PC-9 (cell line): ENCODE results near the gene EXO5. TPM values are rescaled to one million over a fixed set of nuclear protein-coding genes. Genes with fewer than 3 reads are reported as not detected.

Experiments used
- BruUV-seq: library from RNA; stranded (reverse); fragments of 400-500 nt; replicated peaks from 2 replicates; lab custom pipeline; 2021; lab: Mats Ljungman, UMichigan
- CTCF ChIA-PET: fragments of 300-600 bp; sonication (Branson Sonifier 250); formaldehyde crosslinking; loops from one replicate; lab custom pipeline; 2022; ENCODE audit warnings: antibody characterized with exemption; lab: Charles Lee
- POLR2A ChIA-PET: fragments of 300-600 bp; sonication (Branson Sonifier 250); formaldehyde crosslinking; loops from one replicate; lab custom pipeline; 2022; ENCODE audit warnings: antibody characterized with exemption; ENCODE audit not compliant: unreplicated experiment; lab: Charles Lee
- DNase-seq, 2 experiments: peaks; one replicate each; pipeline versions ENCODE4 v3.0.0 to v3.0.0-alpha.2; 2015 to 2022; ENCODE audit warnings: mixed read lengths in 1 of 2
- H2AFZ ChIP-seq: fragments of 200-600 bp; sonication (generic); 2 replicates; pipeline ENCODE4 v1.8.1; 2017; ENCODE audit warnings: antibody characterized with exemption
- H3F3A ChIP-seq: fragments of 200-600 bp; sonication (generic); 2 replicates; pipeline ENCODE4 v1.8.1; 2017; ENCODE audit warnings: antibody characterized with exemption, mild to moderate bottlenecking, low read depth; ENCODE audit not compliant: insufficient read depth
- H3K27ac ChIP-seq: fragments of 200-600 bp; sonication (generic); 2 replicates; pipeline ENCODE4 v1.6.1; 2016; ENCODE audit warnings: mixed run types
- H3K27me3 ChIP-seq: fragments of 200-600 bp; sonication (generic); 2 replicates; pipeline ENCODE4 v1.6.1; 2016; ENCODE audit warnings: low read depth, mixed run types; ENCODE audit not compliant: insufficient read depth
- H3K36me3 ChIP-seq: fragments of 200-600 bp; sonication (generic); 2 replicates; pipeline ENCODE4 v1.6.1; 2016; ENCODE audit warnings: low read depth, mixed run types
- H3K4me1 ChIP-seq: fragments of 200-600 bp; sonication (generic); replicated peaks from 2 replicates; pipeline ENCODE4 v1.6.1; 2016; ENCODE audit warnings: mixed run types; ENCODE audit not compliant: insufficient read depth
- H3K4me2 ChIP-seq: fragments of 200-600 bp; sonication (generic); 2 replicates; pipeline ENCODE4 v1.6.1; 2017; ENCODE audit warnings: mixed run types
- H3K4me3 ChIP-seq: fragments of 200-600 bp; sonication (generic); 2 replicates; pipeline ENCODE4 v1.6.1; 2016; ENCODE audit warnings: mixed run types
- H3K79me2 ChIP-seq: fragments of 200-600 bp; sonication (generic); 2 replicates; pipeline ENCODE4 v1.6.1; 2017; ENCODE audit warnings: low read depth, mixed run types
- H3K9me2 ChIP-seq: fragments of 200-600 bp; sonication (generic); 2 replicates; pipeline ENCODE4 v1.8.1; 2017; ENCODE audit warnings: mild to moderate bottlenecking; ENCODE audit not compliant: insufficient read depth
- H3K9me3 ChIP-seq: fragments of 200-600 bp; sonication (generic); 2 replicates; pipeline ENCODE4 v1.8.1; 2016; ENCODE audit warnings: low read depth; ENCODE audit not compliant: insufficient read depth
- H4K20me1 ChIP-seq: fragments of 200-600 bp; sonication (generic); 2 replicates; pipeline ENCODE4 v1.8.1; 2017; ENCODE audit not compliant: insufficient read depth
- EZH2 ChIP-seq: fragments of 200-600 bp; sonication (generic); IDR thresholded peaks from 2 replicates; pipeline ENCODE4 v1.8.0; 2017; ENCODE audit warnings: antibody characterized with exemption, low read depth
- intact Hi-C: fragments of 100-400 bp; cut with micrococcal nuclease; formaldehyde crosslinking; loops from one replicate; pipeline ENCODE4 v1.10.0; 2022; ENCODE audit not compliant: unreplicated experiment
- total RNA-seq: library from RNA; stranded (reverse); gene quantifications from 2 replicates; pipeline ENCODE4 v1.2.3, GENCODE V29; 2021
- TF ChIP-seq, protein P1 (sequence below): fragments of 200-600 bp; sonication (generic); conservative IDR thresholded peaks from 2 replicates; pipeline ENCODE4 v1.6.1; 2017; ENCODE audit warnings: mixed run types, antibody characterized with exemption, mild to moderate bottlenecking, moderate library complexity

The EXO5 gene
- total RNA-seq, 1 experiment from 2014 or later, result 19.0 TPM

DNA sequence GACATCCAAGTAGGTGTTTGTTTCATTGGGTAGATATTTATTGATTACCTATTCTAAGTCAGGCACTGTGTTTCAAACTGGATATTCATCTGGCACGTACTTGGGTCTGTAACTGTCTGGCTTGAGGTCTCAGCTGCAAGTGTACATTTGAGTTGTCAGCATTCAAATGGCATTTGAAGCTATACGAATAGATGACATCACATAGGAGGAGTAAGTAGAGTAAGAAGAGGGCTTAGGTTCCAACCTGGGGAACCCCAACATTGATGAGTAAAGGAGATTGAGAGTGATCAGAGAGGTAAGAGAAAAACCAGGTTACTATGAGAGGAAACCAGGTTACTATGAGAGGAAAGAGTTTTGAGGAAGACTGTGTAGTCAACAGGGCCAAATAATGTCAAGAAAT, 53.6 kb downstream of the EXO5 start:
- Histone ChIP-seq H3K79me2 (no peaks in the 10 kb centered on the region), H3K4me2 (no peak overlapping the region), H3K4me1 (no peaks in the 10 kb centered on the region), H3K9me3 (no peaks in the 10 kb centered on the region), H3K36me3 (no peaks in the 10 kb centered on the region), H2AFZ (no peak overlapping the region), H4K20me1 (no peaks in the 10 kb centered on the region), H3K27me3 (no peaks in the 10 kb centered on the region), H3K27ac (no peak overlapping the region), H3K4me3 (no peak overlapping the region), H3F3A (no peaks in the 10 kb centered on the region), H3K9me2 (no peaks in the 10 kb centered on the region)
- POLR2A ChIA-PET, result no interaction called here
- CTCF ChIA-PET, result no interaction called here
- no peak for DNase-seq
- TF ChIP-seq, protein P1, sequence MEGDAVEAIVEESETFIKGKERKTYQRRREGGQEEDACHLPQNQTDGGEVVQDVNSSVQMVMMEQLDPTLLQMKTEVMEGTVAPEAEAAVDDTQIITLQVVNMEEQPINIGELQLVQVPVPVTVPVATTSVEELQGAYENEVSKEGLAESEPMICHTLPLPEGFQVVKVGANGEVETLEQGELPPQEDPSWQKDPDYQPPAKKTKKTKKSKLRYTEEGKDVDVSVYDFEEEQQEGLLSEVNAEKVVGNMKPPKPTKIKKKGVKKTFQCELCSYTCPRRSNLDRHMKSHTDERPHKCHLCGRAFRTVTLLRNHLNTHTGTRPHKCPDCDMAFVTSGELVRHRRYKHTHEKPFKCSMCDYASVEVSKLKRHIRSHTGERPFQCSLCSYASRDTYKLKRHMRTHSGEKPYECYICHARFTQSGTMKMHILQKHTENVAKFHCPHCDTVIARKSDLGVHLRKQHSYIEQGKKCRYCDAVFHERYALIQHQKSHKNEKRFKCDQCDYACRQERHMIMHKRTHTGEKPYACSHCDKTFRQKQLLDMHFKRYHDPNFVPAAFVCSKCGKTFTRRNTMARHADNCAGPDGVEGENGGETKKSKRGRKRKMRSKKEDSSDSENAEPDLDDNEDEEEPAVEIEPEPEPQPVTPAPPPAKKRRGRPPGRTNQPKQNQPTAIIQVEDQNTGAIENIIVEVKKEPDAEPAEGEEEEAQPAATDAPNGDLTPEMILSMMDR, result no peak
- TF ChIP-seq EZH2, result no peak
- intact Hi-C loops, result no loop called here
- no TSS peak for BruUV-seq

DNA sequence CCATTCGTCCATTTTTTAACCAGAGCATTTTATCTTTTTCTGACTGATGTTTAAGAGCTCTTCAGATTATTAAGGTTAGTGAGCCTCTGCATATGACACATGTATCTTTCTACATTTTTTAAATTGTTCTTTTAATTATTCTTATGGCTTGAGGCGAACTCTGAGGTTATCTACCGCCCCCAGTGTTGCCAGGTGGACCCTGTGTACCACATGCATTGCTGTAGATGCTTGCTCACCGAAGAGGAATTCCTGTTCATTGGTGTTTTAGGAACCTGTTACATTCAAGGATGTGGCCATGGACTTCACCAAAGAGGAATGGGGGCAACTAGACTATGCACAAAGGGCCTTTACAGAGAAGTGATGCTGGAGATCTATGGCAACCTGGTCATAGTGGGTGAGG, 54.7 kb downstream of the EXO5 start:
- CTCF ChIA-PET, result interaction anchor here (0.6 kb wide), 1 partner anchor 130 kb away, joined by 5 read pairs; no protein-coding TSS in a partner anchor
- Histone ChIP-seq H3K4me1 (no peaks in the 10 kb centered on the region), H3K4me3 (no peak overlapping the region), H4K20me1 (no peaks in the 10 kb centered on the region), H3K36me3 (no peaks in the 10 kb centered on the region), H3F3A (no peaks in the 10 kb centered on the region), H3K27me3 (no peaks in the 10 kb centered on the region), H3K27ac (no peak overlapping the region), H3K79me2 (no peaks in the 10 kb centered on the region), H3K9me2 (no peaks in the 10 kb centered on the region), H2AFZ (no peak overlapping the region), H3K9me3 (no peaks in the 10 kb centered on the region), H3K4me2 (no peak overlapping the region)
- intact Hi-C loops, result no loop called here
- DNase-seq, result no peak
- TF ChIP-seq, protein P1, result no peak
- TF ChIP-seq EZH2, result no peak
- POLR2A ChIA-PET, result interaction anchor here (0.6 kb wide), 1 partner anchor 159 kb away, joined by 14 read pairs; no protein-coding TSS in a partner anchor
- BruUV-seq, result no TSS peak

DNA sequence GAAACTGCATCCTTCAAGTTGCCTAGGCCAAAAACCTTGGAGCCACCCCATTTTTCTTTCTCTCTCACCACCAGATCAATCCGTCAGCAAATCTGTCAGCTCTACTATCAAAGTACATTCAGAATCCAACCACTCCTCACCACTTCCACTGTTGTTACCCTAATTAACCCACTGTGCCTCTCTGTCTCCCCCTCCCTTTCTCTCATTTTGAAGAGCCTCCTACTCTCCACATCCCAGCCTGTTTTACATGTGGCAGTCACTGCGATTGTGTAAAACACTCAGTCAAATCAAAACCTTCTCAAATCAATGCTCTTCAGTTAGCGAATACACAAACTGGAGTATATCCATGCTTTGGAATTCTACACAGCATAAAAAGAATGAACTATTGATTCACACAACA, 55.9 kb downstream of the EXO5 start:
- no TSS peak for BruUV-seq
- Histone ChIP-seq H3K36me3 (no peaks in the 10 kb centered on the region), H4K20me1 (no peaks in the 10 kb centered on the region), H3K27me3 (no peaks in the 10 kb centered on the region), H3K79me2 (no peaks in the 10 kb centered on the region), H3K4me2 (no peak overlapping the region), H3K9me2 (no peaks in the 10 kb centered on the region), H3F3A (no peaks in the 10 kb centered on the region), H2AFZ (no peak overlapping the region), H3K4me1 (no peaks in the 10 kb centered on the region), H3K27ac (no peak overlapping the region), H3K4me3 (no peak overlapping the region), H3K9me3 (no peaks in the 10 kb centered on the region)
- intact Hi-C loops, result no loop called here
- POLR2A ChIA-PET, result no interaction called here
- no peak for DNase-seq
- TF ChIP-seq, protein P1, result no peak
- no peak for TF ChIP-seq EZH2
- CTCF ChIA-PET, result no interaction called here
